Effector memory CD4-positive, alpha-beta T cell (primary cell): Measurements from ENCODE around the gene UGT1A9.

Experiments
- DNase-seq, 3 donors: peaks; one replicate each; pipeline ENCODE4 v3.0.0-alpha.2; 2020
- H3K27ac ChIP-seq: 2 replicates; pipeline ENCODE4 v1.7.0; 2013; ENCODE audit warnings: mild to moderate bottlenecking, low read length, moderate library complexity; ENCODE audit not compliant: insufficient read depth, poor library complexity, severe bottlenecking
- H3K27me3 ChIP-seq: replicated peaks from 2 replicates; pipeline ENCODE4 v1.7.0; 2013; ENCODE audit warnings: mild to moderate bottlenecking, low read length; ENCODE audit not compliant: insufficient read depth, control insufficient read depth, poor library complexity, severe bottlenecking
- H3K36me3 ChIP-seq: 2 replicates; pipeline ENCODE4 v1.7.0; 2013; ENCODE audit warnings: mild to moderate bottlenecking, low read length, moderate library complexity; ENCODE audit not compliant: control insufficient read depth, insufficient read depth
- H3K4me1 ChIP-seq: 2 replicates; pipeline ENCODE4 v1.7.0; 2013; ENCODE audit warnings: low read length, mild to moderate bottlenecking; ENCODE audit not compliant: control insufficient read depth, insufficient read depth, poor library complexity, severe bottlenecking
- H3K4me3 ChIP-seq: 2 replicates; pipeline ENCODE4 v1.7.0; 2013; ENCODE audit warnings: low read length, low read depth, mild to moderate bottlenecking; ENCODE audit not compliant: insufficient read depth, poor library complexity, severe bottlenecking
- H3K9me3 ChIP-seq: 2 replicates; pipeline ENCODE4 v1.7.0; 2013; ENCODE audit warnings: mild to moderate bottlenecking, low read length, moderate library complexity; ENCODE audit not compliant: control insufficient read depth

UGT1A9 gene

DNA sequence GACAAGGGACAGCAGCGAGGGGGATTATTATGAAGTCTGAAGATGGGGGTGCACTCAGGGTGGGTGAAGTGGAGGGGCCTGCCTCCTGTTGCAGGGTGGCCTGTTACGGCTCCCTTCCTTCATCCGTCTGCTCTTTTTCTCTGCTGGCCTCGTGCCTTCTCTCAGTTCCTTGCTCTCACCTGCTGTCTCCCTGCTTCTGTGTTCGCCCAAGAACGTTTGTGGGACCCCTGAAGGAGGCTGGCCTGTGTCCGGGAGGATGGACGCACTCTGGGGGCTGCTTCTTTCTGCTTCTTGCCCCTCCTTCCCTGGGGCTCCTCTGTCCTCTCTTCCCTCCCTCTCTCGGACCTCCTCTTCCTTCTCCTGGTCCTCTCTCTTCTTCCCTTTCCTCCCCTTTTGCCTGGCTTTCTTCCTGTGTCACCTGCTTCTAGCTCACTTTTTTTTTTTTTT lies 120.2 kb downstream of the UGT1A9 start:
- no peaks in the 10 kb centered on the region for H3K9me3 ChIP-seq
- no peak for DNase-seq
- H3K27me3 ChIP-seq = no peaks in the 10 kb centered on the region
- no peaks in the 10 kb centered on the region for H3K4me1 ChIP-seq
- no peak overlapping the region for H3K4me3 ChIP-seq
- H3K27ac ChIP-seq = no peak overlapping the region
- no peaks in the 10 kb centered on the region for H3K36me3 ChIP-seq

DNA sequence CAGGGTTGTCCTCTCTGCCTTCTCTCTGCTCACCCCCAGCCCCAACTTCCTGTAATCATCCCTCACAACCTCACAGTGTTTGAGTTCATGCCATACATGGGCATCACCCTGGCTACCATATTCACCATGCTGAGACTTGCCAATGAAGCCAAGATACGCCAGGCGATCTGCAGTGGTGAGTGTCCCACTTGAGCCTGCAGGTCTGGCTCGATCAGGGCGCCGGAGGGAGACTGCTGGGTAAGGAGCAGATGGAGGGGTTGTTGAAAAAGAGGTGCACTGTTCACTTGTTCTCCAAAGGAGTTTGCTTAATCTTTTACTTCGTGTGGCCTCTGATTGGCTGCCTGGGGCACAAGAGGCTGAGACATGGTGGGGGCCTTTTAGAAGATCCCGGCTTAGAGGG lies 121.0 kb downstream of the UGT1A9 start:
- Histone ChIP-seq H3K9me3 (no peaks in the 10 kb centered on the region), H3K27me3 (no peaks in the 10 kb centered on the region), H3K4me3 (no peak overlapping the region), H3K27ac (no peak overlapping the region), H3K4me1 (no peaks in the 10 kb centered on the region), H3K36me3 (no peaks in the 10 kb centered on the region)
- no peak for DNase-seq

DNA sequence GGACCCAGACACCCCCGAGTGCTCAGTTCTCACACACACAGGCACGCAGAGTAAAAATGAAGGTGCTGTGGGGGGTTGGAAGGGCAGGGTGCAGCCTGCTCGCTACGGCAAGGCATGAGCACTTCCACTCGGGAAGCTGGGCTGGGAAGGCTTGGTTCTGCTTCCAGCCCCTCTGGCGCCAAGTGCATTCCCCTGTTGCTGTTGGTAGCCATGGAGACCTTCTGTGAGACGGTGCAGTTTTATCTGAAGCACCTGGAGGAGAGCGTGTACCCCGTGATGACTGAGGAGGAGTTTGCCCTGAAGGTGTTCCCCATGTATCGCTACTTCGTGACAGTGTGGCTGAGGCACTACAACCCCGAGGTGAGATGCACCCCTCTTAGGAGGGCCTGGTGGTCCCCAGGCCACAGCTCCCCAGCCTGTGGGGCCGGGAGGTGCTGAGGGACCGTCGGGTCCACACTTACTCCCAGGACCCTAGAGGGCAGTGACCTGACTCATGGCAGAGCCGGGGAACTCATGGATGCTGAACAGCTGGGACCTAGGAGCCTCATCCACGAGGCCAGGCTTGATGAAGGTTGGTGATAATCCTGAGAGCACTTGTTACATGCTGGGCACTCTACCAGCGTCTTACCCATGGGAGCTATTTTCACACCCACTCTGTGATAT lies 121.9 kb downstream of the UGT1A9 start:
- no peak overlapping the region for H3K4me3 ChIP-seq
- no peak for DNase-seq
- H3K9me3 ChIP-seq = no peaks in the 10 kb centered on the region
- H3K27me3 ChIP-seq = no peaks in the 10 kb centered on the region
- no peaks in the 10 kb centered on the region for H3K36me3 ChIP-seq
- no peak overlapping the region for H3K27ac ChIP-seq
- no peaks in the 10 kb centered on the region for H3K4me1 ChIP-seq

DNA sequence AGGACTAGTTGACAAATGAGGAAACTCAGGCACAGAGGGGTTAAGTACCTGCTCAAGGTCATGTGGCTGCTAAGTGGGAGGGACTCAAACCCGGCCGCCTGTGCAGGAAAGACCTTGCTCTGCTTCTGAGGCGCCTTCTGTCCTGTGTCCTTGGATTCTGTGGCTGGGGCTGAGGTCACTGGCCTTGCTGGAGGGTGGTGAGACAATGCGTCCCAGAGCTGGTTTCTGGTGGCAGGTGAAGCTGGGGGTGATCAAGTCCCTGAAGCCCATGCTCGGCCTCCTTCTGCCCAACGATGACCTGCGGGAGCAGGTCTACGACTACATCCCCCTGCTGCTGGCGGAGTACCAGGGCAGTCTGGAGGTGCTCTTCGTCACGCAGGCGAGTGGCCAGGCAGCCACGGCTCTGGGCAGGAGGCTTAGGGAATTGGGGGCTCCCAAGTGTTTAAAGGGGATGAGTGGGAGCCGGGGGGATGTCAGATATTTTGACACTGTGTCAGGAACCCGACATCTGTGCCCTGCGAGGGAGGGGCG lies 122.5 kb downstream of the UGT1A9 start:
- Histone ChIP-seq H3K27ac (no peak overlapping the region), H3K9me3 (no peaks in the 10 kb centered on the region), H3K4me3 (no peak overlapping the region), H3K27me3 (no peaks in the 10 kb centered on the region), H3K4me1 (no peaks in the 10 kb centered on the region), H3K36me3 (no peaks in the 10 kb centered on the region)
- no peak for DNase-seq

DNA sequence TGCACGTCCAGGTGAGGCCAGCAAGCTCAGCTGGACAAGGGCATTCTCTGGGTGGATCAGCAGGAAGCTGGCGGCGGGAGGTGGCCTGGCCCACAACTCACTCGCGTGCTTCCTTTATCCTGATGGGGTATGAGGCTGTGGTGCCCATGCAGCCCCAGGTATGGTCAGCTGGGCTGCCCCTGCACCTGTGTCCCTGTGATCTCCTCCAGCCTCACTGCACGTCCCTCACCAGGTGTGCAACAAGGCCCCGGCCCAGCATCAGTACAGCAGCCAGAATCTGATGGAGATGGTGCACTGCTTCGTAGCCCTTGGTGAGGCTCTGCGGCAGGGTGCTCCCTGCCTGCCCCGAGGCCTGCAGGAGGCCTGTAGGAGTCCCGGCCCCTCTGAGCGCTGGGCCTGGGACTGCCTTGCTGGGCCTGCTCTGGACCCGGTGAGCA lies 124.1 kb downstream of the UGT1A9 start:
- no peaks in the 10 kb centered on the region for H3K4me1 ChIP-seq
- DNase-seq = no peak
- H3K9me3 ChIP-seq = no peaks in the 10 kb centered on the region
- no peaks in the 10 kb centered on the region for H3K36me3 ChIP-seq
- no peak overlapping the region for H3K27ac ChIP-seq
- H3K27me3 ChIP-seq = no peaks in the 10 kb centered on the region
- H3K4me3 ChIP-seq = no peak overlapping the region

DNA sequence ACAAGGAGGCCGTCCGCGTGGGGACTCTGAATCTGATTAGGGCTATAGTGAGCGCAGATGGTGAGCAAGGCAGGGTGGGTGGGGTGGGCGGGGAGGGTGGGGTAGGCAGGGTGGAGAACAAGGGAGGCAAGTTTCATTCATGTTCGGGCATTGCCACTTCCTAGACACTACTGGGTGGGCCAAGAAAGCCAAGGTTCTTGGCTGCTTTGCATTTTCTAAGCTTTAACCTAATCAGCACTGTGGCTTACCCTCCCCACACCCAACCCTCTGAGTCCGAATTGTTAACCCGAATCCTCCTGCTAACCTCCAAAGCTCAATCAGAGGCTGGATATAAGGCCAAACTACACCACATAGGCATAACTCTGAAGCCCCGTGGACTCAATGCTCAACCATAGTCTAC lies 124.6 kb downstream of the UGT1A9 start:
- H3K27me3 ChIP-seq = no peaks in the 10 kb centered on the region
- no peaks in the 10 kb centered on the region for H3K9me3 ChIP-seq
- H3K4me3 ChIP-seq = no peak overlapping the region
- no peak for DNase-seq
- H3K4me1 ChIP-seq = no peaks in the 10 kb centered on the region
- H3K36me3 ChIP-seq = no peaks in the 10 kb centered on the region
- no peak overlapping the region for H3K27ac ChIP-seq

DNA sequence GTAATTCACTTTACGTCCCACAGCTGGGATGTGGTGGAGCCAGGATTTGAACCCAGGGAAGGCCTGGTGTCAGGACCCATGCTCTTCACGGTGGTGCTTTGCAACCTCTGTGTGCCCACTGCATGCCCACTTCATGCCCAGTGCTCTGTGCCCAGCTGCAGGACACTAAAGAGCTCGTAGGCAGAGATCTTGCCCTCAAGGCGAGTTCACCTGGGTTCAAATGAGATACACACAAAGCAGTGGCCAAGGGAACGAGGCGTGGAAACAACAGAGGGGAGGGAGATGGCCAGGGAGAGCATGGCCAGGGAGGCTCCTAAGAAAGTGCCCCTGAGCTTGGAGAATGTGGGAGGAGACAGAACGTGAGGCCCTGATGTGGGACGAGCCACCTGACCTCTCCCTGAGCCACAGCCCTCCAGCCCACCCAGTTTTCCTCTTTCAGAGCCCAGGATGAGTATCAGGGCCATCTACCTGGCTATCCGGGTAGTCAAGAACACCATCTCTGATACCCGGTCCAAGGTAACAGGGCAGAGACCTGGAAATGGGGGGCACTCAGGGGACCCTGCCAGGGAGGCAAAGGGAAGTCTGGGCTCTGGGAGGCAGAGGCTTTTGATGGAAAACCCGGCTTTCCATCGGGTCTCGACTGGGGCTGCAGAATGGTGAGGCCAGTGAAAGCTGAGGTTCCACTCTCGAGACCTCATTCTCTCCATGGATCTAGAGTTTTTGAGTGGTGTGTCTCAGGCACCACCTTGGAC lies 126.8 kb downstream of the UGT1A9 start:
- H3K27ac ChIP-seq = no peak overlapping the region
- no peaks in the 10 kb centered on the region for H3K9me3 ChIP-seq
- H3K4me1 ChIP-seq = no peaks in the 10 kb centered on the region
- DNase-seq = no peak
- H3K27me3 ChIP-seq = no peaks in the 10 kb centered on the region
- no peaks in the 10 kb centered on the region for H3K36me3 ChIP-seq
- H3K4me3 ChIP-seq = no peak overlapping the region

DNA sequence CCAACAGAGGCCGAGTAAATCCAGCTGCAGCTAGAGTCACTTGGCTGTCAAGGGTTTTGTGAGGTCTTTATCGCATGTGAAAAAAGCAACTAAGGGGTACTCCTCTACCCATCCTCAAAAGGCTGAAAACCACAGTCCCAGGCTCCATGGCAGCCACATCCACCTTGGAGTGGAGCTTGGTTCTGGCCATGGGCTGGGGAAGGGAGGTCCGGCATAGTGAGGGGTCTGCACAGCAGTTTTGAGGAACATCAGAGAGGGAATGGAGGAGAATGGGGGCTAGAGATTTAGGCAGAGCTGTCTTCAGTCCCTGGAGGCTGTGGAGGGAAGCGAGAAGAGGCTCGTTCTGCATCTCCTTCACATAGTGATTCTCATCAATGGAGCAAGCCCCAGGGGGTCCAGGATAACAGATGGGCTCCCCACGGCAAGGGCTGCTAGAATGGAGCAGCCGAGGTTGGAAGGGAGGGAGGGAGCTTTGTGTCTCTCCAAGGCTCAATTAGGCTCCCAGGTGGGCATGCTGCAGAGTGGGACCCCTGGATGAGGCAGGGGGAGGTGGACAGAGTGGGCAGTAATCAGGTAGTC lies 127.5 kb downstream of the UGT1A9 start:
- no peak for DNase-seq
- Histone ChIP-seq H3K36me3 (no peaks in the 10 kb centered on the region), H3K9me3 (no peaks in the 10 kb centered on the region), H3K27me3 (no peaks in the 10 kb centered on the region), H3K4me3 (no peak overlapping the region), H3K4me1 (no peaks in the 10 kb centered on the region), H3K27ac (no peak overlapping the region)

DNA sequence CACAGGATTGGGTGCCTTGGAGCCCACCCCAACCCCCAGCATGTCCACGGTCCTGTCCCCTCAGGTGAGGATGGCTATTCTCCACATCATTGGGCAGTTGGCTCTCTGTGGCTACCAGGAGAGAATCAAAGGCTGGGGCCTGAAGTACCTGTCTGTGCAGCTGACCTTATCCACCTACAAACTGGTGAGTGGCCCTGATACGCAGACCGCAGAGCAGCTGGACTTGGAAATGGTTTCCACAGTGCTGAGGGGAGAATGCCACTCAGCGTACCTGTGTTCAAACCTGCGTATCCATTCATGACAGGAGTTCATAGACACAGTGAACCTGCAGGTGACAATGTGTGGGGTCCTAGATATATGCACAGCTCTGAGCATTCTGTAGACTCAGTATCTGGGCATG lies 128.0 kb downstream of the UGT1A9 start:
- no peaks in the 10 kb centered on the region for H3K36me3 ChIP-seq
- H3K27ac ChIP-seq = no peak overlapping the region
- no peak for DNase-seq
- H3K27me3 ChIP-seq = no peaks in the 10 kb centered on the region
- H3K4me3 ChIP-seq = no peak overlapping the region
- H3K9me3 ChIP-seq = no peaks in the 10 kb centered on the region
- no peaks in the 10 kb centered on the region for H3K4me1 ChIP-seq

DNA sequence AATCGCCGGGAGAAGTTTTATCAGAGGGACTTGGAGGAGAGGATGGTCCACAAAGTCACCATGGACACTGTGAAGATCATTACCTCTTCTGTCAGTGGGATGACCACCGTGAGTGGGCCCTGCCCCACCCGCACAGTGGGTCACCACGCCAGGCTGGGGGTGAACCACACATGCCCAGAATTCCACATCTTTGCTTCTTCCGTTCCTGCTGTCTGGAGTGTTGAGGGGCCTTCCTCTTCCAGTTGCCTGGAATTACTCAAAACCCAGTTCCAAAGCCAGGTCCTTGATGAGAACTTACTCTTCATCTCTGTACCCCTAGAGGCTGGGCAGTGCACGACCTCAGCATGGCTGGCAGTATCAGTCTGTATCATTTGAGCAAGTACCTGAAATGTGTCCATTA lies 128.5 kb downstream of the UGT1A9 start:
- no peaks in the 10 kb centered on the region for H3K36me3 ChIP-seq
- no peaks in the 10 kb centered on the region for H3K27me3 ChIP-seq
- DNase-seq = no peak
- no peak overlapping the region for H3K27ac ChIP-seq
- no peak overlapping the region for H3K4me3 ChIP-seq
- no peaks in the 10 kb centered on the region for H3K9me3 ChIP-seq
- no peaks in the 10 kb centered on the region for H3K4me1 ChIP-seq
